Measurements from ENCODE around the gene DAPL1.

DNA sequence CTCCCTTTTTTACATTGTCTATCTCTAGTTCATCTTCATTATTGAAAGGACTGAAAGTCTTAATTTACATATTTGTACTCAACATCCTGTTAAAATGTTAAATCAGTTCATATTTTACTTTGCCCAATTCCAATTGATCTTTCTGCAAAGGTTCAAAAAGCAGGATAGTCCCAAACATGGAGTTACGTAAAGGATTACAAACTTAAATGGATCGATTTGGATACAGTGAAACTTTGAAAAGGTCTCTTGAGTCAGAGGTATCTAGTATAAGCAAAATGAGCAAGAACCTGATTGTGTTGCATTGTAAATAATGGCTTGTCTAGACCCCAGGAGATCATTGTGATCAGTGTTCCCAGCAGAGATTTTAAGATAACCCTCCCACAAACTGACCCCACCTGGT is 4.1 kb downstream of the DAPL1 start:
- no peak for TF ChIP-seq POLR2AphosphoS5 (IDR thresholded peaks at IDR 0.05; ENCODE audit: low read depth, low read length)
- TF ChIP-seq, protein P1, sequence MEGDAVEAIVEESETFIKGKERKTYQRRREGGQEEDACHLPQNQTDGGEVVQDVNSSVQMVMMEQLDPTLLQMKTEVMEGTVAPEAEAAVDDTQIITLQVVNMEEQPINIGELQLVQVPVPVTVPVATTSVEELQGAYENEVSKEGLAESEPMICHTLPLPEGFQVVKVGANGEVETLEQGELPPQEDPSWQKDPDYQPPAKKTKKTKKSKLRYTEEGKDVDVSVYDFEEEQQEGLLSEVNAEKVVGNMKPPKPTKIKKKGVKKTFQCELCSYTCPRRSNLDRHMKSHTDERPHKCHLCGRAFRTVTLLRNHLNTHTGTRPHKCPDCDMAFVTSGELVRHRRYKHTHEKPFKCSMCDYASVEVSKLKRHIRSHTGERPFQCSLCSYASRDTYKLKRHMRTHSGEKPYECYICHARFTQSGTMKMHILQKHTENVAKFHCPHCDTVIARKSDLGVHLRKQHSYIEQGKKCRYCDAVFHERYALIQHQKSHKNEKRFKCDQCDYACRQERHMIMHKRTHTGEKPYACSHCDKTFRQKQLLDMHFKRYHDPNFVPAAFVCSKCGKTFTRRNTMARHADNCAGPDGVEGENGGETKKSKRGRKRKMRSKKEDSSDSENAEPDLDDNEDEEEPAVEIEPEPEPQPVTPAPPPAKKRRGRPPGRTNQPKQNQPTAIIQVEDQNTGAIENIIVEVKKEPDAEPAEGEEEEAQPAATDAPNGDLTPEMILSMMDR (IDR thresholded peaks at IDR 0.05), result no peak
- TF ChIP-seq TAF1 (IDR thresholded peaks at IDR 0.05; ENCODE audit: borderline replicate concordance, low read depth, low read length), result no peak
- TF ChIP-seq, protein P2, sequence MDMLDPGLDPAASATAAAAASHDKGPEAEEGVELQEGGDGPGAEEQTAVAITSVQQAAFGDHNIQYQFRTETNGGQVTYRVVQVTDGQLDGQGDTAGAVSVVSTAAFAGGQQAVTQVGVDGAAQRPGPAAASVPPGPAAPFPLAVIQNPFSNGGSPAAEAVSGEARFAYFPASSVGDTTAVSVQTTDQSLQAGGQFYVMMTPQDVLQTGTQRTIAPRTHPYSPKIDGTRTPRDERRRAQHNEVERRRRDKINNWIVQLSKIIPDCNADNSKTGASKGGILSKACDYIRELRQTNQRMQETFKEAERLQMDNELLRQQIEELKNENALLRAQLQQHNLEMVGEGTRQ (IDR thresholded peaks at IDR 0.05; ENCODE audit: borderline replicate concordance, low read depth, low read length), result no peak
- TF ChIP-seq RAD21 (IDR thresholded peaks at IDR 0.05; ENCODE audit: low read length), result no peak
